Measurements from ENCODE around the gene LAMA5.

LAMA5 gene

GRCh38 chr20:62412194-62413024 lies 45.3 kb upstream of the LAMA5 start:
- H3K4me3 Mint-ChIP-seq = no peak overlapping the region
- DNase-seq = no peak
- no peaks in the 10 kb centered on the region for H3K36me3 Mint-ChIP-seq (ENCODE audit: low read depth)
- H3K27me3 Mint-ChIP-seq (ENCODE audit: low read depth, poor library complexity) = peaks cover 24% of the 10 kb centered on the region
- H3K27ac Mint-ChIP-seq = no peak overlapping the region
- peaks cover 12% of the 10 kb centered on the region for H3K4me1 Mint-ChIP-seq
- no peak for TF ChIP-seq CTCF (IDR thresholded peaks at IDR 0.05)
- no peaks in the 10 kb centered on the region for H3K9me3 Mint-ChIP-seq

GRCh38 chr20:62411479-62412193 lies 44.5 kb upstream of the LAMA5 start:
- peaks cover 12% of the 10 kb centered on the region for H3K4me1 Mint-ChIP-seq
- H3K27ac Mint-ChIP-seq = no peak overlapping the region
- no peaks in the 10 kb centered on the region for H3K36me3 Mint-ChIP-seq (ENCODE audit: low read depth)
- peaks cover 24% of the 10 kb centered on the region for H3K27me3 Mint-ChIP-seq (ENCODE audit: low read depth, poor library complexity)
- no peaks in the 10 kb centered on the region for H3K9me3 Mint-ChIP-seq
- H3K4me3 Mint-ChIP-seq = no peak overlapping the region
- no peak for DNase-seq
- TF ChIP-seq CTCF (IDR thresholded peaks at IDR 0.05) = no peak

- H3K4me3 Mint-ChIP-seq = no peak overlapping the region
- peaks cover 24% of the 10 kb centered on the region for H3K27me3 Mint-ChIP-seq (ENCODE audit: low read depth, poor library complexity)
- no peak for DNase-seq
- H3K4me1 Mint-ChIP-seq = peaks cover 16% of the 10 kb centered on the region
- no peak for TF ChIP-seq CTCF (IDR thresholded peaks at IDR 0.05)
- no peaks in the 10 kb centered on the region for H3K9me3 Mint-ChIP-seq
- no peaks in the 10 kb centered on the region for H3K36me3 Mint-ChIP-seq (ENCODE audit: low read depth)
- no peak overlapping the region for H3K27ac Mint-ChIP-seq
These were observed 43.8 kb upstream of the LAMA5 start for GRCh38 chr20:62410746-62411478.

DNA sequence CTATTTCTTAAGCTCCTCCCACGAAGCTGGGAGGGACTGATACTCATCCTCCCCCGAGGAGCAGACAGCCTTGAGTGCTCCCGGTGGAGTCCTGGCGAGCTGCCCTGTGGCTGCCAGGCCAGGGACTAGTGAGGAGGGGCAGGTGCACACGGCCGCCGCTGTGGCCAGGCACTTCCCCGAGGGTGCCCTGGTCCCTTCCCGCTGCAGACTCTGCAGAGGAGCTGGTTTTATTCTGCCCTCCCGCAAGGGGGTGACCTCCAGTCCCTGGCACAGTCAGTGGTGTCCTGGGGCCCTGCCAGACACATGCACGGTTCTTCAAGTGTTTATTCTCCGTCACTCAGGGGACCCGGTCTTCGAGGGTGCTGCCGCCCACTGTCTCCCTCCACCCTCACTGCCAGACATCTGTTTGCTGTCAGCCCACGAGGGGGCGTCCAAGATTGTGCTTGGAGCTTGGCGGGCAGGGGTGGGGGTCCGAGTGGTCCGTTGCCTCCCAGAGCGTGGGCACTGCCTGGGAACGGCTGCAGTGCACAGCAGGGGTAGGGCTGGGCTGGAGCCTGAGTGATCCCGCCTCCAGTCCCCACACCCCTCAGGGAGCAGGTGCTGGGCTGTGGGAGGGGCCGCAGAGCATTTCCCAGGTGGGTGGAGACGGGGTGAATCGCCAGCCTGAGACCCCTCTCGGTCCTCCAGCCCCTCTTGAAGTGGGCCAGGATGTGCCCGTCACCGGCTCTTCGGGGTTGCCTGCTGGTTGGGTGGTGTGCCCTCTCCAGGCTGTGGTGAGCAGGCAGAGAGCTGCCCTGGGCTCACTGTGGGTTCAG lies 43.0 kb upstream of the LAMA5 start:
- H3K9me3 Mint-ChIP-seq = no peaks in the 10 kb centered on the region
- H3K27me3 Mint-ChIP-seq (ENCODE audit: low read depth, poor library complexity) = peaks cover 24% of the 10 kb centered on the region
- peaks cover 23% of the 10 kb centered on the region for H3K4me1 Mint-ChIP-seq
- no peaks in the 10 kb centered on the region for H3K36me3 Mint-ChIP-seq (ENCODE audit: low read depth)
- H3K27ac Mint-ChIP-seq = no peak overlapping the region
- TF ChIP-seq CTCF (IDR thresholded peaks at IDR 0.05) = peak; percentile 65
- no peak overlapping the region for H3K4me3 Mint-ChIP-seq
- DNase-seq = peak; percentile 82

- H3K9me3 Mint-ChIP-seq = no peaks in the 10 kb centered on the region
- H3K4me1 Mint-ChIP-seq = peaks cover 25% of the 10 kb centered on the region
- H3K27me3 Mint-ChIP-seq (ENCODE audit: low read depth, poor library complexity) = peaks cover 24% of the 10 kb centered on the region
- TF ChIP-seq CTCF (IDR thresholded peaks at IDR 0.05) = no peak
- no peak overlapping the region for H3K27ac Mint-ChIP-seq
- no peak for DNase-seq
- H3K4me3 Mint-ChIP-seq = no peak overlapping the region
- no peaks in the 10 kb centered on the region for H3K36me3 Mint-ChIP-seq (ENCODE audit: low read depth)
These were observed 42.2 kb upstream of the LAMA5 start for GRCh38 chr20:62409086-62409853.
